ENCODE data around the gene QKI.
"Not testable (repeated sequence)": the region's sequence is repeated elsewhere in the genome, so short reads cannot be mapped to it uniquely, and the experiment has no call there.

The QKI gene

GRCh38 chr6:163415620-163416556, 1.4 kb downstream of the QKI start:
- DNase-seq = peak; percentile 50

- DNase-seq = peak; percentile 55
Measured at GRCh38 chr6:163416557-163417253, 2.2 kb downstream of the QKI start.

DNA sequence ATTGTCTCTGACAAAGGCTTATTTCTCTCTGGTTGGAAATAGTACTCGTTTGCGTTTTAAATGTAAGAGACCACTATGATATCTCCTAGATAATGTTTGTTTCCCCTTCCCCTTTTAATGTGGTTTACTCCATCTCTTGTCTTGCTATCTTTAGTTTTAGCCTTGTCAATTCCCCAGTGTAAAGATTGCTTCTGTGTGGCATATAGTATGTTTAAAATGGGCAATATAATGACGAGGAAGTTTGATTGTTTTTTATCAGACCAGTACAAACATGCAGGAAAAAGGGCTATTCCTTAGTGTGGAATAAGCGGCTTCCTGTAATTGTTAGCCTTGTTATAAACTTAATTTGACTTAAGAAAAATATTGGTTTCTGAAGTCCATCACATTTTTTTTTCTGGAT, 3.1 kb downstream of the QKI start:
- DNase-seq = no peak

DNA sequence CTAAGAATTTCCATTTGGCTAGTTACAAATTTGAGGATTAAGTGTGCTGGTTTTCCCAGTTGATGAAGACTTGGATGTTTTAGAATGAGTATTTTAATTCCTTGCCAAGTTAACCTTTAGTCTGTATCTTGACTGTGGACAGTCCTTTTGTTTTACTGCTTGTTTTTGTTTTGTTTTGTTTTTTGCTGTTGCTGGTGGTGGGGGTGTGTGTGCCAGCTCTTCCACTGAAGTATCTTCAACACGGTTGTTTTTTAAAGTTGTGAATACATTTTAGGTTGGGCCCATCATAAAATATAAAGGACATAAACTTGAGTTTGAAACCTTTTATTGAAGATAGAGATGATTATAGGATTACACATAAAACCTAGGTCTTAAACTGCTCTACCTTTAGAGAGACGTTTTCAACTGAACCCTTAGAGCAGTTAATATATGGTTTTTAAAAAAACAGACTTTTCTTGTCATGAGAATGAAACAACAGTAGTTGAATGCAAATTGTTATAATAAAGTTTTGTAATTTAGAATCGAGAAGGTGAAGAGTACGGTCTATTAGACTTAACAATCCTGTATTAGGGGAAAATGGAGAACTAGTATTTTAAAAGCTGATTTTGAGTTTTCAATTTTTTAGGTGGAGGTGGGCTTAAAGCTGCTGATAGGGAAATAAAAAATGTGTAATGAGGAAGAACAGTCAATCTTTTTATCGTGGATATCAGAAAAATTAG, 4.0 kb downstream of the QKI start:
- no peak for DNase-seq

DNA sequence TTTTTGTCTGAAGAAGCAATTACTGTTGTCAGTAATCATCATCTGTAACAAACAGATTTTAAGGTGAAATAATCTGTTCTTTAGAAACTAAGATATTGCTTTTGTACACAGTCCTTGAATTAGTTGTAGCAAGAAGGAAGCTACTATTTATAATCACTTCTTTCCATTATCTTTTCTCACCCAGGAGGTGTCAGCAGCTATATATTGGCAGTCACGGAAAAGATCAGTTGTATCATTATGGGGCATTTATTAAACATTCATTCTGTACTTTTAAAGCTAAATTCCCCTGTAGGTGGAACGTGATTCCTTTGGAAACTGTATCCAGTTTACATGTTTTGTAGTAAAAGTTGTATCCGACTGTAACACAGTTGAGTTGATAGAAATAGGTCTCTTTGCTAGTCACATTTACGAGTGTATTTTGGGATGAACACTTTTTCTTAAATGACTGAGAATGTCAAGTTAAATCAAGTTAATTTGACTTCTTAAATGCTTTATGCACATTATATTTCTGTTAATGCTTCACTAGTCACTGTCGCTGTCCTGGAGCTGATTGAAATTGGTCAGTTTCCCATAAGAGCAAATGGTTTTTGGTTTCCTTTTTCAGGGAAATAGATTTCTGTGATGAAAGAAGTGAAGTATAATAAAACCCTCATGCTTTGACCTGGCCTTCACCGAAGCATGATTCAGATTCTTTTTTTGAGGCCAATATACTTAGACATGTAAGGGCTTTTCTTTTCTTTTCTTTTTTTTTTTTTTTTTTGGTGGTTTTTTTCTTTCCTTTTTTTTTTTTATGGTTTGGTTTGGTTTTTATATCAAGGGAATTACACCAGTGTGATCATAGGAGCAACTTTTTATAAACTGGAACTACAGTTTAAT, 5.1 kb downstream of the QKI start:
- no peak for DNase-seq

- no peak for DNase-seq
Measured at GRCh38 chr6:163420289-163420614, 5.7 kb downstream of the QKI start.

- DNase-seq = no peak
Measured at GRCh38 chr6:163422550-163422949, 8.0 kb downstream of the QKI start.

DNA sequence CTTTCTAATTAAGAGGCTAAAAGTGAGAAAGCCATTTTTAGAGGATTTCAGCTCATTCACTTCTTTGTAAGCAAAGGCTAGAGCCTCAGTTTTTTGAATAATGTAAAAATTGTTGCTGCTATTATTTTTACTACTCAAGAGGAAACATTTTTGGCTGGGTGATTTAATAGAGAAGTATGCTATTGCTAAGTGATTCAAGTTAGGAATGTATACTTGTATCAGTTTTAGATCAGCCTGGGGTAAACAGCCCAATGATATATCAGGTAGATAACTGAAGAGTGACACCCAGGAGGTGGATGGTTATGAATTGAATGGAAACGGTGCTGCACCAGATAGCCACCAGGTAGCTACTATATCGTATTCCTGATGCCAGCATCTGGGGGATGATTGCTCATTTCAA, 9.2 kb downstream of the QKI start:
- DNase-seq = no peak

DNA sequence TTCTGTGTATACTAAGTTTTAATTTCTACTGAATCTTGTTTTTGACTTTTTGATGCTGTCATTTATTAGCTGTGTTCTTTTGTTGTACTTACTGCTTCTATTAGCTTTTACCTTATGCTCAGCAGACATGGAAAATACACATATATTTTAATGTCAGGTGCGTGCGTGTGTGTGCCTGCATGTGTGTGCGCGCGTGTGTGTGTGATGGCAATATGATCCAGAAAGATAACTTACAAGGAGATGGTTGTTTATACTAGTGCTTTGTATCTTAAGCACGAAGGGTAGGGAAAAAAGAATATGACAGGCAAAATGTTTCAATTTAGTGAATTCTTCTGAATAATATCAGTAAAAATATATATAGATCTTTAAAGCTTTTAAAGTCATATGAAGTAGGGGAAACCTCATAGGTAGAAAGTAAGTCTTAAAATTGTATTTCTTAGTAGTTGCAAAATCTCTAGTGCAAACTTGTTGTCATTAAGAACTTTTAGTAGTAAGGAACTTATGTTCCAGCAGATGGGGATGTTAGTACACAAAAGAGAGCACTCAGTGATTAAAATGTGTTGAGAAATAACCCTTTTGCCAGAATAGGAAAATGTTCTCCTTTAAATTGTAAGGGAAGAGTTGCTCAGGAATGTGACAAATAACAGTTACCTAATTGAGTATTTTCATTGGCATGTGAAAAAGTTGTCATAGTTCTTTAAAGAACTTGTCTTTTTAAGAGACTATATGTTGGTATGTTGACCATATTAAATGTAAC, 13.2 kb downstream of the QKI start:
- no peak for DNase-seq

- no peak for DNase-seq
Measured at GRCh38 chr6:163428373-163428772, 13.9 kb downstream of the QKI start.

GRCh38 chr6:163429858-163430448, 15.4 kb downstream of the QKI start:
- DNase-seq = no peak

- DNase-seq = no peak
Measured at GRCh38 chr6:163432300-163432699, 17.8 kb downstream of the QKI start.

GRCh38 chr6:163433486-163433885, 19.0 kb downstream of the QKI start:
- not testable (repeated sequence) for DNase-seq

- no peak for DNase-seq
Measured at GRCh38 chr6:163435023-163435422, 20.5 kb downstream of the QKI start.

DNA sequence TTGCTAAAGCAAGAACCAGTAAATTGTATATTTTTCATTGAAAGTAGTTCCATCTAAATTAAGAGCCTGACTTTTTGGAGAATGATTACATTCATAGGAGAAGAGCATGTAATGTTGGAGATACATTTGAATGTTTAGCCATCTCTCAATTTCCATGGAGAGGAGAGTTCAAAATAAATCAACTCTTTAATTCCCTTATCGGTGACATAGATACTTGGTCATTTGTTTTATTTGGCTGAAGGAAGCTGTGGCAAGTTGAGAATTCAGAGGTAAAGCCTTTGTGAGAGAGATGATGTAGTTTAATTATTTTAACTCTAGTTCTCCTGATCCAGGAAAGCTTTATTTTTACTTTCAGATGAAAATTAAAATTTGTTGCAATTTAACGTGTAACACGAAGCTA, 22.3 kb downstream of the QKI start:
- no peak for DNase-seq

DNA sequence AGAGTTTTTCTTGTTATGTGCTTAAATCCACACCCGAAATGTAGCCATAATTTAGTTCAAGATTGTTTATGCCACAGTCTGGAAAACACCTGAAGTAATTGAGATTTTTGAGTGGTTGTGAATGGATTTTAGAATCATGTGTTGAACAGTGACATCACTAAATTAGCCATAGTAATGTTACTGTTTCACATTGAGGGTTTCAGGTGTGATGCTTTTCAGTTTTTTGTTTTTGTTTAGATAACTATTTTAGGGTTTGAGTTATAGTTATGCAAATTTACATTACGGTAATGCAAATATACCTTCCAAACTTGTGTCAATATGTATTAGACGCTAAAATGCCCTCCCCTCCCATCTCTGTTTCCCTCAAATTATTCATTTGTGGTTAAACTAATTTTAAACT, 22.9 kb downstream of the QKI start:
- DNase-seq = no peak

DNA sequence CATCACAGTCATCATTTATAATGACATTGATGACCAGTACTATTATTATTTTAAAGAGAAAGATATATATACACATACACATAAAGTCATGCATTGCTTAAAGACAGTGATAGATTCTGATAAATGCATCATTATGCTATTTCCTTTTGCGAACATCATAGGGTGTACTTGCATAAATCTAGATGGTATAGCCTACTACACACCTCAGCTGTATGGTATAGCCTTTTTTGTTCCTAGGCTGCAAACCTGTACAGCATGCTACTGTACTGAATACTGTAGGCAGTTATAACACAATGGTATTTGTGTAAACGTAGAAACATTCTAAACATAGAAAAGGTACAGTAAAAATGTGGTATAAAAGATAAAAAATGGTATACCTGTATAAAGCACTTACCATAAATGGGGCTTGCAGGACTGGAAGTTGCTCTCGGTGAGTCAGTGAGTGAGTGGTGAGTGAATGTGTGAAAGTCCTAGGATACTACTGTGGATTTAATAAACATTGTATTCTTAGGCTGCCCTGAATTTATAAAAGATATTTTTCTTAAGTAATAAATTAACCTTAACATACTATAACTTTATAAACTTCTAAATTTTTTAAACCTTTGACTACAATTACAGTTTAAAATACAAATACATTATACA, 23.9 kb downstream of the QKI start:
- DNase-seq = no peak

DNA sequence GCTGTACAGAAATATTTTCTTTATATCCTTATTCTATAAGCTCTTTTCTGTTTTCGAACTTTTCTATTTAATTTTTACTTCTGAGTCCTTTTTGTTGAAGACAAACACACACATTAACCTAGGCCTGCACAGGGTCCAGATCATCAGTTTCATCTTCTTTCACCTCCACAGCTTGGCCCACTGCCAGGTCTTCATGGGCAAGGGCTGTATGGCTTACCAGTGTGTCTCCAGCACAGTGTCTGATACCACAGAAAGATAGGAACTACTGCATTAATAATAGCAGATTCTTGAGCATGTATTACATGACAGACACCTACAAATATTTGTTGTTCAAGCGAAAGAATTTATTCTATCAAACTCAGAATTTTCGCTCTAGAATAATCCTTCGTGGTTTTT, 24.4 kb downstream of the QKI start:
- peak; percentile 58 for DNase-seq

- not testable (repeated sequence) for DNase-seq
Measured at GRCh38 chr6:163439390-163439789, 24.9 kb downstream of the QKI start.

GRCh38 chr6:163439997-163440396, 25.5 kb downstream of the QKI start:
- DNase-seq = no peak

GRCh38 chr6:163442336-163442735, 27.8 kb downstream of the QKI start:
- DNase-seq = no peak
